DMS114 treated with DMSO at 0.1 percent for 48 hours (cell line): ENCODE measurements around the gene OR52I2.
A peak's percentile ranks its signal among the peaks of the same experiment; 100 is the strongest.

Source experiments
- DNase-seq: peaks from one replicate; lab custom pipeline; 2025; ENCODE audit not compliant: unreplicated experiment; lab: John Stamatoyannopoulos, UW

Gene OR52I2

DNA sequence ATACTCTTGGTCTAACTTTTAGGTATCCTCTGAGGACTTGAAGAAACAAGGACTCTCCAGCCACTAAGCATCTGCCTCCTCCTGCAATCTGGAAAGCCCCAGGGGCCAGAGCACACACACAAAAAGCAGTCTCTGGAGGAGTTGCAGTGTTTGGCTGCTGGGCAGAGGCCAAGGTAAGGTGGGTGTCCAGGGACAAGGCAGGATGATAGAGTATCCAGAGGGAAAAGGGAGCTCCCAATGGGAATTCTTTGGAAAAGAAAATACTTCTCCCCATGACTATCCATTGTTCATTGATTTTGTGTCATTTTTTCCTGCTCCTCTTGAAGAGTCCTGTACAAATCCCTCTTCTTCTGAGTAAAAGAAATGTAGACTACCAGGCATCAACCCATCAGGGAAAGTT is at the start of gene OR52I2:
TSS of gene OR52I2 (plus strand) at position 301 of the 400 bp plus-strand sequence.
- no peak for DNase-seq

- DNase-seq, result peak; percentile 23
Observed at GRCh38 chr11:4539603-4540219, 41.8 kb upstream of the OR52I2 start.

DNA sequence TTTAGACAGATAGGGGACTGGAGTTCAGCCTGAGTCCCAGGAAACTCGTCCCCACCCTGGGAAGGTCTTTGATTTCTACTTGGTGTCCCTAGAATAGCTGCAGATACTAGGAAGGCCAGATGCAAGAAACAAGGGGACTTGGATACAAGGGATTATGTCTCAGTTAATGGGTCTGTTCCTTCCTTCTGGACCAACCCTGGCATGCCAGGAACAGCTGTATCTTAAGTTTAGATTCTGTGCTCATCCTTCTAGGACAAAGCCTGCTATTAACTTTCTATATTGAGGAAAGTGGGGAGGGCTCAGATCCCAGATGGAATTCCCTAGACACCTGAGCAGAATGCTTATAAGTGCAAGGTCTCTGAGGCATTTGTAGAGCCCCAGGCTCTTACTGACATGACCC is 40.5 kb upstream of the OR52I2 start:
- DNase-seq, result no peak

- DNase-seq, result no peak
Observed at GRCh38 chr11:4543561-4543960, 38.0 kb upstream of the OR52I2 start.

DNA sequence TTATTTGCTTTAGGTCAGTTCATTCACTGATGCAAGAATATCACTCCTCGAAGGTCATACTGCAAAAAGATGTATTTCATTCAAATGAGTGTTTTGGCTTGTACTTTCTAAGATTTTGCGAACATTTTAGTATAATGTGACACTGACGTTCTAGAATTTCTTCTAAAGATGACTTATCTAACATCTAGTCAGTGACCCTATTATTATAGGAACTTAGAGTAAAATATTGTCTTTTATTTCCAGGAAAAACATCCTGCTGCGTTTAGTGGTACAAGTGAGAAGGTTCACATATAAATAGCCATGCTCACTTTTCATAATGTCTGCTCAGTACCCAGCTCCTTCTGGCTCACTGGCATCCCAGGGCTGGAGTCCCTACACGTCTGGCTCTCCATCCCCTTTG is 36.7 kb upstream of the OR52I2 start, which contains the start of gene OR52M1:
TSS of gene OR52M1 (plus strand) at position 301 of the 400 bp plus-strand sequence. CDS start at position 301, 0 bp downstream.
- no peak for DNase-seq

GRCh38 chr11:4546878-4547277 is 34.7 kb upstream of the OR52I2 start:
- no peak for DNase-seq

DNA sequence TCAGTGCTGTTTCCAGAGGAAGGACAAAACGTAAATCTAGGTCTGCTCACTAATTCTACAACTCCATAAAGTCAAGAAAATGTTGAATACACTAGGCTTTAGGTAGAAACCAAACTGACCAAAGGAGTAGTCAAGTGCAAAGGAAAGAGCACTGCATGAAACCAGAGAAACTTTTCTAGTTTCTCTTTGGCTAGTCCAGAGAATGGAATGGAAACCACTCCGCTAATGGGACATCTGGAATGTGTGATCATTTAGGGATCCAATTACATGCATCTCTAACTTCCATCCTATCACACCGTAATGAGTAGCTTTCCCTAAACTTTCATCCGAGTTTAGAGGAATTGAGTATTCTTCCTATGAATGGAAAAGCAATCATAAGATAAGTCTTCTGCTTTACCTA is 34.1 kb upstream of the OR52I2 start:
- no peak for DNase-seq

DNA sequence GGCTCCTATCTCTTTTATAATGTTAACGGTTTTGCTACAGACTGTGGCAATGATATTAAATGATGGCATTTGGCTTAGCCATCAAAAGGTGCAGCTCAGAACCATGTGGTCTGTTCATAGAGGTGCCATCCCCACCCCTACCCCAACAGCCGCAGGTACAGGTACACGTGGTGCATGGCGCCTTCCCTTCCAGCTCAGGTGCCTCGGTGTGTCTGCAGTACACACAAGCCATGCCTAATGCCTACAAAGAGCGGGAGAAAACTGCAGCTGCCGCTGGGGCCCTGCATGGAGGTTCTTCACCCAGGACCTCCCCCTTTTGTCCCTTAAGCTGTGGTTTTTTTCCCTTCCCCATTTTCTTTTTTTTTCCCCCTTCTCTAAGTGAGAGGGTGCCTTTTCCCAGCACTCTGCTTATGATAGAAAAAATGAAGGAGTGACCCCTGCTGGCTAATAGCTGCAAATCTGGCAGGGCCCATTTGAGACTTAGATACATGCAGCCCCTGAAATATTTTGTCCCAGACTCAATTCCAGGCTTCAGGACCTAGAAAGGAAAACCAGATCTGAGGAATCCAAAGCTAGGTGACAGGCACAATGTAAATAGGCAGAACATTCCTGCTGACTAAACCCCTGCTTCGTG is 30.1 kb upstream of the OR52I2 start:
- no peak for DNase-seq

GRCh38 chr11:4559527-4560440 is 21.8 kb upstream of the OR52I2 start:
- DNase-seq, result no peak

DNA sequence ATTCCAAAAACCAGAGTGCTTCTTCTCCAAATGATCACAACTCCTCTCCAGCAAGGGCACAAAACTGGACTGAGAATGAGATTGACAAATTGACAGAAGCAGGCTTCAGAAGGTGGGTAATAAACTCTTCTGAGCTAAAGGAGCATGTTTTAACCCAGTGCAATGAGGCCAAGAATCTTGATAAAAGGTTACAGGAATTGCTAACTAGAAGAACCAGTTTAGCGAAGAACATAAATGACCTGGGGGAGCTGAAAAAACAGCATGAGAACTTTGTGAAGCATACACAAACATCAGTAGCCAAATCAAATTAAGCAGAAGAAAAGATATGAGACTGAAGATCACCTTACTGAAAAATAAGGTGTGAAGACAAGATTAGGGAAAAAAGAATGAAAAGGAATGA is 21.1 kb upstream of the OR52I2 start:
- DNase-seq, result no peak

GRCh38 chr11:4565371-4565770 is 16.2 kb upstream of the OR52I2 start:
- DNase-seq, result no peak

- no peak for DNase-seq
Observed at GRCh38 chr11:4569075-4569474, 12.5 kb upstream of the OR52I2 start.

DNA sequence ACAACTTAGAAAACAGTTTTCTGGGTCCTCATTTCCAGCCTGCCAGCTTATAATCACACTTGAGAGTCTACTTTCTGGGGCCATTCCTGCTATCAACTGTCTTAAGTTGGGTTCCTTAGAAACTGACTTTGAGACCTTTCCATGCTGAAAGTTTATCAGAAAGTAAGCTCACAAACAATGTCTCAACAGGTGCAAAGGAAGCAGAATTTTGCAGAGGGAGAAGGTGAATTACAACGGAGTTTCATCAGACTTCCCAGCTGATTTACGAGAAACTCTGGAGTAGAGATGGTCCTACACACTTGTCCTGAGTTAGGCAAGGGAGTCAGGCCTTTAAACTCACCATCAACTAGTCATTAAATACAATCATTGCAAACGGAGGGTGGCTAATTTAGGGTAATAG is 4.7 kb upstream of the OR52I2 start:
- no peak for DNase-seq

GRCh38 chr11:4577761-4578160 is 3.8 kb upstream of the OR52I2 start:
- DNase-seq, result no peak

GRCh38 chr11:4578624-4579023 is 2.9 kb upstream of the OR52I2 start:
- DNase-seq, result no peak

- DNase-seq, result no peak
Observed at GRCh38 chr11:4580124-4580523, 1.4 kb upstream of the OR52I2 start.

DNA sequence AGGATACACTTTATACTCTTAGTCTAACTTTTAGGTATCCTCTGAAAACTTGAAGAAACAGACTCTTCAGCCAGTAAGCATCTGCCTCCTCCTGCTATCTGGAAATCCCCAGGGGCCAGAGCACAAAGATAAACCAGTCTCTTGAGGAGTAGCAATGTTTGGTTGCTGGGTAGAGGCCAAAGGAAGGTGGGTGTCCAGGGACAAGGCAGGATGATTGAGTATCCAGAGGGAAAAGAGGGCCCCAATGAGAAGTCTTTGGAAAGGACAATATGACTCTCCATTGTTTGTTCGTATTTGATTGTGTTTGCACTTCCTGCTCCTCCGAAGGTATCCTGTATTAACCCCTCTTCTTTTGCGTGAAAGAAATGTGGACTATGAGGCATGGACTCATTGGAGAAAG is 7.5 kb downstream of the OR52I2 start:
- DNase-seq, result no peak

DNA sequence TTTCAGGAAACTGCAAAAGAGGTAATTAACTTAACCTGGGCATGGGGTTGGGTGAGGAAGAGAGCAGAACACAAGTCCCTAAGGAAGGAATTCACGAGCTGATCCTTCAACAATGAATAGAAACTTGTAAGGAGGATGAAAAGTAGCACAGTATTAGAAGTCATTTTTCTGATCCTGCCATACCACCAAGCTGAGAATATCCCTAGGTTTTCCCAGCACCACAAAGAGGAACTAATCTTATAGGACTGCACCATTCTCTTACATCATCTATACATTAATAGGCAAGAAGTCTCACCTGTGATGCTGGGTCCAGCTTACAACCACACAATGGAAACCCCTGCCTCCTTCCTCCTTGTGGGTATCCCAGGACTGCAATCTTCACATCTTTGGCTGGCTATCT is 12.2 kb downstream of the OR52I2 start, which contains the start of gene OR52I1:
TSS of gene OR52I1 (plus strand) at position 301 of the 400 bp plus-strand sequence. CDS start at position 301, 0 bp downstream.
- DNase-seq, result no peak

- DNase-seq, result no peak
Observed at GRCh38 chr11:4605057-4605456, 23.5 kb downstream of the OR52I2 start.

GRCh38 chr11:4606231-4607015 is 24.9 kb downstream of the OR52I2 start:
- no peak for DNase-seq

- DNase-seq, result no peak
Observed at GRCh38 chr11:4607096-4607495, 25.6 kb downstream of the OR52I2 start.
